Dermis microvascular lymphatic vessel endothelial cell (primary cell): ENCODE results near the gene MYPN. TPM values are rescaled to one million over a fixed set of nuclear protein-coding genes. Genes with fewer than 3 reads are reported as not detected.
"Not testable (repeated sequence)": the region's sequence is repeated elsewhere in the genome, so short reads cannot be mapped to it uniquely, and the experiment has no call there.

Experiments
- DNase-seq, 2 donors: peaks; one replicate each; pipeline versions ENCODE4 v3.0.0 to v3.0.0-alpha.2; 2010; ENCODE audit warnings: low read depth in 2 of 2
- total RNA-seq: library from RNA; depleted of rRNA; stranded (reverse); fragments of >200 nt; gene quantifications from 2 replicates; pipeline ENCODE4 v1.2.1, GENCODE V29; 2014

The MYPN gene
- total RNA-seq, 1 donor from 2014 or later, result under 0.01 TPM

DNA sequence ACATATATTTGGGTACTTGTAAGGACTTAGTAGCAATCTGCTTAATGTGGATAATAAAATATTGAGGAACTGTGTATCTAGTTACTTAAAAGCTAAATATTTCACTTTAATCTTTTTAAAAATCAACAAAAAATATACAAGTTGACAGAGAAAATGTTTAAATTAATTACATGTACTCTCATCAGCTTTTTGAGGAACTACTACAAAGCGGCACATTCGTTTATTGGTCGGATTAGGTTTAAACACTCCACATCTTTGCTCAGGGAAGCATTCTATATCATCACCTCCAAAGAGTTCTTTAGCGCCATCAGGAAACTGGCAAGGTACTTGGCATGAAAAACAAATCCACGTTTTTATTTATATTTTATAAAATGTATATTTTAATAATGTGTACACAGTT is 121.0 kb downstream of the MYPN start:
- no peak for DNase-seq

DNA sequence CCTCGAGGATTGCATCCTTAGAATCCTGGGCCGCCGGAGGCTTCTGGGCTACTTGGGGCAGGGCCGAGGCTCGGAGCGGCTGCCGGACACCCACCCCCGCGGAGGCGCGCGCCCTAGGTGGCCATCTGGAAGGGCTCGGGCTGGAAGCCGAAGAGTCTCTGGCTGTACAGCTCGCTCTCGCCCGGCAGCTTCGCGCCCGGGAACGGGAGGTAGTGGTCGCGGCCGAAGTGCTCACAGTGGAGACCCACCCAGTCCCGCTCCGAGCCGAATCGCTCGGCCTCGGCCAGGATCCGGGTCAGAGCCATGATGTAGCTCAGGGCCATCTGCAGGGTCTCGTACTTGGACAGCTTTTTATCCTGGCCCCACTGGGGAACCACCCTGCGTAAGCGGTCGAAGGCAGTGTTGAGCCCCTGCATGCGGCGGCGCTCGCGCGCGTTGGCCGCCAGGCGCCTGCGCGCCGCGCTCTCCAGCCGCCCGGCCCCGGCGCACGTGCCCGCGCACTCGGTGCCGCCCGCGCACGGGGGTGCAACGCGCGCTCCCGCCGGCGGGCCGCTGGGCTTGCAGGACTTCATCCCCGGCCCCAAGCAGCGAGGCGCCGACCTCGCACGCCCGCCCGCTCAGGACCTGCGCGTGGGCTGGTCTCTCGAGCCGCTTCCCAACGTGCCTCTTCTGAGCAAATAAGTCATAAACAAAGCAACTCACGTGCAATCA is 122.0 kb downstream of the MYPN start:
- DNase-seq, result peak; percentile 28 to 77

DNA sequence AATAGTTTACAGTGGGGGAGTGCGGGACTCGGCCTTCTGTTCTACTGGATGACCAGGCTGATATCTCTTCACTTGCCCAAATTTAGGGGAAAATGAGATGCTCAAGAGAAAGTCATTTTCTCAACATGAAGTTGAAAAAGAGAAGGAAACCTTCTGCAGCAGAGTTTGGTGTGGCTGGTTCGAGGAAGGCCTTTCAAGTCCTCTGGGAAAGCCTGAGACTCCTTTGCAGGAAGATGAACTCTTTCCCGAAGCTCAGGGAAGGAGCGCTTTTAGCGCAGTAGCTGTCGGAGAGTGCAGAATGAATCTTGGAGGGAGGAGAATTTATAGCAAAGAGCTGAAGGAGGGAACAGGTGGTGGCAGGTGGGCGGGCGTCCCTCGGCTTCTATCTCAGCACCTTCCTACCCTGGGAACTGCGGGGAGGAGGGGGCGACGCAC is 122.5 kb downstream of the MYPN start, which contains the start of gene ATOH7:
TSS of gene ATOH7 (minus strand) at position 297 of the 435 bp plus-strand sequence. CDS start 436 bp downstream, outside the sequence.
- DNase-seq, result no peak

DNA sequence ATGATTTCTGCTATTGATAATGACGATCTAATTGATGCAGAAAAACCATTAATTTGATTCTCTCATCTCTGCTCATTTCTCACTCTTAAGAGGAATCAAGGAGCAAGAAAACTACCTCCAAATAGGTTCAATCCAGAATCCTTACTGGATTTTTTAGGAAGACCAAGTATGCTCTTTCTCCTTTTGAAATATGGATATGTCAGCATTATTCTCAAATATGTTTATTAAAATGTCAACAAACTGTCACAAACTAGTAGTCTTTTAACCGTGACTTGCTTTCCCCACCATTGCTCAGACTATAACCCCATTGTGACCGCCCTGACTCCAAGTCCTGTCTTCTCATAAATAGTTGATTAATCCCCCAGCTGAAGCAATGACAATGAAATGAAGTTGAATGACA is 123.8 kb downstream of the MYPN start:
- no peak for DNase-seq

DNA sequence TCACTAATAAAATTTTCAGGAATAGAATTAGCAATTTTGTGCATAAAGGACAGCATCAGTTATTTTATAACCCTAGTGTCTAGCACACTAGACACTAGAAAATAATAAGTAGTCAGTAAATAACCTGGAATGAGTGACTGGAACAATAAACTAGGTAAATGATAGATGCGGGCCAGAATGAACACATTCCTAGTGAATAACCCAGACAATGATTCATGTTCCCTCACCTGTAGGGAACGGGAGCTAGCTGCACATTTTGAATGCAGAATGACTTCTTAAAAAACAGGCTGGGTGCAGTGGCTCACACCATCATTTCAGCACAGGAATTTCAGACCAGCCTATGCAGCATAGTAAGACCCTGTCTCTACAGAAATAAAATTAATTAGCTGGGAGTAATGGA is 125.8 kb downstream of the MYPN start:
- no peak for DNase-seq

DNA sequence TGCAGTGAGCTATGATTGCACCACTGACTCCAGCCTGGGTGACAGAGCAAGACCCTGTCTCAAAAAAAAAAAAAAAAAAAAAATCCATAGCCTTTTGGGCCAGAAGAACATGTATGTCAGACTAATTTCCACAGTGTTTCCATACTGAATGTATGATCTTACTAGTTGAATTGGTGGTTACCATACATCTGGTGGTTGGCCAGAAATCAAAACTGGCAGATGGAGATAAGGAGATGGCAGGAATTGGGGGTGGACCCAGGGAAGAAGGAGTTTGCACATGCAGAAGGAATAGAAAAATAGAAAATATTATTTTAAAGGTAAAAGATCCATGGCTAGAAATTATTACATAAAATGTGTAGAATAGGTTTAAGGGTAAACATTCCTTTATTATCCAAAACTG is 126.3 kb downstream of the MYPN start:
- DNase-seq, result no peak

DNA sequence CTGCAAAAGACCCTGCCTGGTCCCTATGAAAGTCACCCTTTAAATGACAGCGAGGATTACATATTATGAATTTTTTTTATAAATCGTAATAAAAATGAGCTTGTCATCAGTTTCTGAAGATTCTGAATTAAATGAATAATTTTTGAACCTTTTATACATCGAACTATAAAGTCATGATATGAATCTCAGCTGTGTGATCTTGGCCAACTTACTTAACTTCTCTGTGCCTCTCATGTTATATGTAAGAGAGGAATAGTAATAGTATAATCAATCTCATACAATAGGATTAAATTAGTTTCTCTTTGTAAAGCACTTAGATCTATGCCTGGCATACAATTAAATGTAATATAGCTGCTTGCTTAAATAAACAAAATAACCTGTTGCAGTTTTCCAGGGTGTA is 127.9 kb downstream of the MYPN start:
- no peak for DNase-seq

DNA sequence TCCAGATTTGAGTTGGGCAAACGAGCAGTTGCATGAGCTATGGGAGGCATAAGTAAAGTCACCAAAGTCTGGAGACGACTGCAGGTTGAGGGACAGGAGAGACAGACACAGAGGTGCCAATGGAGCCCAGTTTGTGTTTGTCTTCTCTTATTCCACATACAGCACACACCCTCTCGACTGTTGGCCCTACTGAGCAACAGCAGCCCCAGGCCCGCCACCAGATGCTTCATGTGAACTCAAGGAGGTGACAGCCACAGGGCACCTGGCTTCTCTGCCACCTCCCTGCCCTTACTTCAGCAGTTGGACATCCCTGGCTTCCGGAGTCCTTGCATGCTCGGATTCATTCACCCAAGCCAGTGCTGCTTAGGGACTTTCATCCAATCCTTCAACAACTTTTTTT is 129.1 kb downstream of the MYPN start:
- no peak for DNase-seq

DNA sequence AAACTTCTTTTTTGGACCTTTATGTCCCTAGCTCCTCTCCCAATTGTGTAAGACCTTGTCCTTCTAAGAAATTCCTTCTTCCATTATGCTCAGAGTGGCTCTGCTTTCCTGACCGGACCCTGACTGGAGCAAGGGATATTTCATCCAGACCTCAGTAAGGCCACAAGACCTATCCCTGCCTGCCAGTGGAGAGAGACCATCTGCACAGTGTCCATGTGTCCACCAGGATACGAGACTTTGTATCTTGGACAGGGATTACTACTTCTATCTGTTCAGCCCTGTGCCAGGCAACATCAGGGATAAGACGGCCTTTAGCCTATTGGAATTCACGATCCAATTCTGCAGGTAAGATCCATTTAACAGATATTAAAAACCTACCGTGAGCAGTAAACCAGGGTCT is 129.8 kb downstream of the MYPN start:
- no peak for DNase-seq

DNA sequence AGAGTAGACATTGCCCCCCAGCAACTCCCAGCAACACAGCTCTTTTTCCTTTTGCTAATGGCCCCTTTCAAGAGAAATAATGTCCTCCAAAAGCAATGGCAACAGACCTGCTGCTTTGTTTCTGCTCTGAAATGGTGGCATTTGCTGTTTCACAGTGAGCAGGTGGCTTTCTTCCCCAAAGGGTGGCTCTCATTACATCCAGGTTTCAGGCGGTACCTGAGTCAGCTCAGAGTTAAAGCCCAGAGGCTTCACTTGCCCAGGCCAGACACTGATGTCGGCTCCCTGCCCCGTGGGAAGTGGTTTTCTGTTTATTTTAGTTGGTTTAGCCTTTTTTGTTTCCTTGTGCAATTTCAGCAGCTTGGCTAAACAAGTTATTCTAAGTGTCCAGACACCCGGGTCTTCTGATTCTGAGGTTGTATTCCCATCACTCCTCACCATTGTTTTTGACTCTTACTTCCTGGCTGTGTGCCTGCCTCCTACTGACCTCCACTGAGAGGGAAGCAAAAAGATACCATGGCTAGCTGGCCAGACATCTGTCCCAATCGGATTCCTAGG is 130.4 kb downstream of the MYPN start:
- DNase-seq, result no peak

DNA sequence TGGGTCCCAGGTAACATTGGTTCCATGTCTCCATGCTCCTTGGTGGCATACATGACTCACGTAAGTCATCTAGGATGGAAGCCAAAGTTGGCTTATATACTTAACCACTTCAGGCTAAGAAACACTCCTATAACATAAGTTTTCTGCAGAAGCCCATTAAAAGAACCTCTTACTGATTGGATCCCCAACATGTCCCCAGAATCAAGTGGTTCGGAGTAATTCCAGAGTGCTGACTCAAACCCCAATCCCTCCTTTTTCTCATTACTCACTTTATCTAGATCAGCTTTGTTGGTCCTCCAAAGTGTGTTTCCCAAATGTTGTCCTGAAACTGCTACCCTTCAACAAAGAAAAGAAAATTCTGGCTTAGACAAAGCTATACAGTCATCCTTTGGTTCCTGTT is 132.8 kb downstream of the MYPN start:
- no peak for DNase-seq

DNA sequence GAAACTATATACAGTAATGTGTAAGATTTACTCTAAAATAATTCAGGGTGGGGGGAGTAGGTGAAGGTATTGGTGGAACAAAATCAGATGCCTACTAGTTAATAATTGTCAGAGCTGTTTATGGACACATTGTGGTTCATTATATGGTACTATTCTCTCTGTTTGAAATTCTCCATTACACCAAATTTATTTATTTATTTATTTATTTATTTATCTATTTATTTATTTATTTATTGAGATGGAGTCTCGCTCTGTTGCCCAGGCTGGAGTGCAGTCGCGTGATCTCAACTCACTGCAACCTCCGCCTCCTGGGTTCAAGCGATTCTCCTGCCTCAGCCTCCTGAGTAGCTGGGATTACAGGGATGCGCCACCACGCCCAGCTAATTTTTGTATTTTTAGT is 137.1 kb downstream of the MYPN start:
- not testable (repeated sequence) for DNase-seq

DNA sequence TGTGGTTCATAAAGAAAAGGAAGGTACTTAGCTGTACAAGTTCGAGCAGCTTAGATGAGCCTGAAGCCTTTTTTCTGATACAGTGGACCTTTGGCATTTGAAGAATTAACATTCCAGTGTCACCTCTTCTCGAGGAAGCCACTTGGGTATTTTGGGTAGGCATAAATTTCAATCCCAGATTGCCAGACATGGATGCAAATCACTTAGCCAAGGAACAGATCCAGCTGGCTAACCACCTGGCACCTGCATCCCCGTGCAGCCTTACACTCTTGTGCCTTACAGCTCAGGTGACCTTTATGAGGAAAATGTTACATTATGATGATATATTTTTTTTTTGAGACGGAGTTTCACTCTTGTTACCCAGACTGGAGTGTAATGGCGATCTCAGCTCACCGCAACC is 138.6 kb downstream of the MYPN start:
- no peak for DNase-seq

DNA sequence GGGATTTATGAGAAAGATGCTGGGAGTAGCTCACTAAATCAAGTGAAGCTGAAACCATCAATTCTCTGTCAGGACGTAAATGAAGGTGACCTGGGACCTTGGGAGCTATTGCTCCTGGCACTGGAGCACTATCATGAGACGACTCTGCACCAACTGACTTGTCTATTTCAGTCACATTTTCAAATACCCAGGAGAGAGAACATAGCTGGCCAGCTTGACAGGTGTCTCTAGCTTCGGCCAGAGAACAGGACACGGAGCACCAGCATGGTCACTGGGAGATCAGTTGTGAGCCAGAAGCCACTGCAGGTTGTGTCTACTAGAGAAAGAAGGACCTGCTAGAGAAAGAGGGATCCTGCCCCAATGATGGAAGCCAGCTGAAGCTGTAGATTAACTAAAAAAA is 140.0 kb downstream of the MYPN start:
- DNase-seq, result no peak

DNA sequence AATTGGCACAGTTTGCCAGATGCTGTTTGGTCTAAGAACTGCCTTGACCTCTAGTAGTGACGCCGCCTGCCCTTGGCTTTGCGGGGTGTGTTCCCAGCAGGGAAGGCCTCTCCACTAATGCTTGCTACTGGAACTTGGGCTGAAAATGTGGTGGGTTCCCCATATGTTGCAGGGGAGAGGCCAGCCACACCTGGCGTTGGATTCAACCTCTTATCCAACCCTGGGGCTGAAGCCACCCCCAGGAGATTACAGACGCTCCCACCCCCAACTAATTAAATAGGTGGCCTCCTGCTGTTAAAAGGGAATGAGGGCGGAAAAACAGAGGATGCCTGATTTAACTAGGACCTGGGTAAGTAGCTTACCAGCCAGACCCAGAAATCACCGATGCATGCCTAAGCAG is 141.9 kb downstream of the MYPN start:
- DNase-seq, result no peak

DNA sequence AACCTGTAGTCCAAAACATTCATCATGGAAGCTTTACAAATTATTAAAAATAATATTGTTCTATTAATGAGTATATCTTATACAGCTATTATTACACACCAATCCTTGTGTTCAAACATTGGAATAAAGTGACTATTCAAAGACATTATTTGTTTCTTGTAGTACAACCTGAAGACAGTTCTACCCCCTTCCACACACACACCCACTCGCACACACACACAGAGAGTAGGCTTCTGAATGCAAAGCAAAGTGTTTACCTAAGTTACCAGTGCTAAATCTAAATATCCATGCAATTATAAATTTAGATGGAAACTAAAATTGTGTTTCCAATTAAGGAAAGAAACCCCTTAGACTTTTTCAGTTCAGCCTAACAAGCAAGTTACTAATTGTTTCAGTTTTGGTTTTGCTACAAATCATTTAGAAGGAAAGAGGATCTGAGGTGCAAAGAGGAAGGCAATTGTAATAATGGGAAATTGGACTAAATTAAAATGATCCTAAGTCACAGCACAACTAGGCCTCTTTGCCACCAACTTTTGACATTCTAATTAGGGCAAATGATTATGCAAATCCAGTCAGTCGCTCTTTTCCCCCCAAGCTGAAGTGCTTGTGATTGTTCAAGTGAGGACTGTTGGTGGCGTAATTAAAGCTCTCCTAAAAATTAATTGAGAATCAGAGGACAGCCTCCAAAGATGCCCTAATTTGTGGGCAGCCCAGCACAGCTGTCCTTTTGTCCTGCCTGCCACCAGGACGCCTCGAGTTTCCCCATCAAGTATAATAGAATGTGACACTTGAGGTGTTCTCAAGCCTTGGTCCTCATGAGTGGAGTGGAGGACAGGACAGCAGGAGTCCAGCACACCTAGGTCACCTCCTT is 142.6 kb downstream of the MYPN start:
- no peak for DNase-seq

DNA sequence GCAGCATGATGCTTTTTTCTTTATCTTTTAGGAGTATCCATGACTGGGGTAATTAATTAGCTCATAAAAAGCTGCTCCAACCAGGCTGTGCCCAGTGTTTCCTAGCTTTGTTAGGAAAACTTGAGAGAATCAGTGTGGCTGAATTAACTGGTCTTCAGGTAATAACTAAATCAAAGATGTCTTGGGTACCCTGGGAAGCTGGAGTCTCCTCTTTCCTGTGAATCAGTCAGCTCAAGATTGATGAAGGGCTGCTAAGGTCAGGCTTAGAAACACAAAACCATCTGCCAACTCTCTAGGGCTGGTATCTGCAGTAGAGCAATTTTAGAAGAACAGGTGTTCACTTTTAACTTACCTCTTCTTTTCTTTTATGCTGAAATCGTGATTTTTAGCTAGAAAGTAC is 144.1 kb downstream of the MYPN start:
- no peak for DNase-seq

DNA sequence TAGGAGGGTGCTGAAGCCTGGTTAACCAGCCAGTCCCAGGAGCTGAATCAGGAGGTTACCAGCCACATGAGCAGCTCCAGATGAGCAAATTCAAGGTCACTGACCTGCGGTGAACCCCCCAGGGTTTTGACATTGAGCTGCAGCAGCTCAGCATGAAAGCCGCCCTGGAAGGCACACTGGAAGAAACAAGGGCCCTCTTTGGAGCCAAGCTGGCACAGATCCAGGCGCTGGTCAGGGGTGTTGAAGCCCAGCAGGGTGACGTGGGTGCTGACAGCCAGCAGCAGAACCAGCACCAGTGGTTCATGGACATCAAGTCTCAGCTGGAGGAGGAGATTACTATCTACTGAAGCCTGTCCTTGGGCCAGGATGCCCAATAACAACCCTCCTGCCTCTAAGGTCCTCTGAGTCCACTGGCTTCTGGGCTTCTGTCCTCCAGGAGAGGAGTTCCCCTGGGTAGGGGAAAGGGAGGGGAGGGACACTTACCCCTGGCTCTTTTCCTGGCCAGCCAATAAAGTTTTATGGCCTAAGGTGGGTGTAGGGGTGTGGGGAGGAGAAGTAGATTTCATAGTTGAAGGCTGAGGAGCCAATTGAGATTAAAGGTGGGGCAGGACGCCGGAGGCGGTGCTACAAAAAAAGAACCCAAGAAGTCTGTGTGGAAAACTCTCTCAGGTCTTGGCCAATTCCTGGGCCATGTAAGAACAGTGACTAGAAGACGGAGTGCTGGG is 152.0 kb downstream of the MYPN start:
- DNase-seq, result no peak
